Ascending aorta (tissue), 2 donors: ENCODE measurements around the gene HSH2D. TPM values are rescaled to one million over a fixed set of nuclear protein-coding genes. Genes with fewer than 3 reads are reported as not detected.

Experiments used
- DNase-seq, 2 donors: peaks; one replicate each; pipeline ENCODE4 v3.0.0-alpha.2; 2019; ENCODE audit warnings: low spot score in 2 of 2
- H3K27ac ChIP-seq, 2 donors: fragments of 200-600 bp; sonication (generic); one replicate each; pipeline ENCODE4 v1.5.1; 2016 to 2017; ENCODE audit warnings: mild to moderate bottlenecking in 1 of 2
- H3K27me3 ChIP-seq: fragments of 200-600 bp; sonication (generic); one replicate; pipeline ENCODE4 v1.5.1; 2017
- H3K36me3 ChIP-seq, 2 donors: fragments of 200-600 bp; sonication (generic); one replicate each; pipeline ENCODE4 v1.5.1; 2016
- H3K4me1 ChIP-seq, 2 donors: fragments of 200-600 bp; sonication (generic); one replicate each; pipeline ENCODE4 v1.5.1; 2016 to 2017; ENCODE audit warnings: mild to moderate bottlenecking in 1 of 2
- H3K4me3 ChIP-seq, 2 donors: fragments of 200-600 bp; sonication (generic); one replicate each; pipeline ENCODE4 v1.5.1; 2016 to 2017; ENCODE audit warnings: mild to moderate bottlenecking in 1 of 2
- H3K9me3 ChIP-seq, 2 donors: fragments of 200-600 bp; sonication (generic); one replicate each; pipeline ENCODE4 v1.5.1; 2016
- CTCF ChIP-seq, 3 experiments: fragments of 200-600 bp in 2 of 3; fragments of 450-650 bp in 1 of 3; sonication (generic) in 2 of 3; IDR thresholded peaks; one replicate each; pipeline ENCODE4 v1.5.1; 2016 to 2019; ENCODE audit warnings: antibody characterized with exemption in 3 of 3, mild to moderate bottlenecking in 1 of 3, moderate library complexity in 1 of 3
- intact Hi-C: fragments of 100-400 bp; cut with DNase I; formaldehyde crosslinking; loops from one replicate; pipeline ENCODE4 v1.15.1; 2023
- total RNA-seq: library from RNA; depleted of rRNA; stranded (reverse); fragments of >200 nt; gene quantifications from one replicate; pipeline ENCODE4 v1.1.0, GENCODE V29; 2016

The HSH2D gene
- total RNA-seq, 1 donor from 2014 or later: not detected

GRCh38 chr19:16111909-16112752 is 31.4 kb upstream of the HSH2D start:
- peak overlapping the region; percentile 88 to 91 for H3K27ac ChIP-seq
- H3K27me3 ChIP-seq: no peaks in the 10 kb centered on the region
- TF ChIP-seq CTCF (IDR thresholded peaks at IDR 0.05): no peak
- H3K4me3 ChIP-seq: peak overlapping the region; percentile 96 to 97
- no peak for DNase-seq
- no peaks in the 10 kb centered on the region for H3K36me3 ChIP-seq
- H3K9me3 ChIP-seq: no peaks in the 10 kb centered on the region
- intact Hi-C loops: loop anchor here (1.0 to 5.0 kb wide), 6 partner anchors 48 to 275 kb away; partner anchors contain the start of genes AP1M1 and FAM32A
- peaks cover 16 to 22% of the 10 kb centered on the region in 2 donors for H3K4me1 ChIP-seq

- H3K9me3 ChIP-seq: no peaks in the 10 kb centered on the region
- H3K27ac ChIP-seq: peak overlapping the region in 1 of 2 donors; percentile 88
- TF ChIP-seq CTCF (IDR thresholded peaks at IDR 0.05): no peak
- H3K27me3 ChIP-seq: no peaks in the 10 kb centered on the region
- peaks cover 16 to 22% of the 10 kb centered on the region in 2 donors for H3K4me1 ChIP-seq
- peak overlapping the region in 1 of 2 donors; percentile 97 for H3K4me3 ChIP-seq
- no peak for DNase-seq
- intact Hi-C loops: loop anchor here (5.0 kb wide), 2 partner anchors 85 to 275 kb away; partner anchors contain the start of gene AP1M1
- peaks cover 0 to 2% of the 10 kb centered on the region in 2 donors for H3K36me3 ChIP-seq
Measured at GRCh38 chr19:16112778-16113177, 30.7 kb upstream of the HSH2D start.

GRCh38 chr19:16113727-16114126 is 29.8 kb upstream of the HSH2D start:
- peak overlapping the region in 1 of 2 donors; percentile 97 for H3K4me3 ChIP-seq
- no peak for DNase-seq
- H3K36me3 ChIP-seq: peaks cover 9 to 12% of the 10 kb centered on the region in 2 donors
- peaks cover 16 to 22% of the 10 kb centered on the region in 2 donors for H3K4me1 ChIP-seq
- TF ChIP-seq CTCF (IDR thresholded peaks at IDR 0.05): no peak
- no peaks in the 10 kb centered on the region for H3K9me3 ChIP-seq
- no peaks in the 10 kb centered on the region for H3K27me3 ChIP-seq
- intact Hi-C loops: loop anchor here (5.0 kb wide), 2 partner anchors 84 to 276 kb away; partner anchors contain the start of gene AP1M1
- H3K27ac ChIP-seq: no peak overlapping the region

- DNase-seq: no peak
- Histone ChIP-seq H3K36me3 (peaks cover 24 to 26% of the 10 kb centered on the region in 2 donors), H3K4me3 (no peak overlapping the region), H3K27me3 (no peaks in the 10 kb centered on the region), H3K9me3 (no peaks in the 10 kb centered on the region), H3K4me1 (peaks cover 16 to 22% of the 10 kb centered on the region in 2 donors), H3K27ac (no peak overlapping the region)
- TF ChIP-seq CTCF (IDR thresholded peaks at IDR 0.05): no peak
- intact Hi-C loops: no loop called here
Measured at GRCh38 chr19:16115301-16116039, 28.0 kb upstream of the HSH2D start.

- H3K4me3 ChIP-seq: no peak overlapping the region
- intact Hi-C loops: no loop called here
- peaks cover 29 to 32% of the 10 kb centered on the region in 2 donors for H3K36me3 ChIP-seq
- DNase-seq: no peak
- no peak for TF ChIP-seq CTCF (IDR thresholded peaks at IDR 0.05)
- H3K27me3 ChIP-seq: no peaks in the 10 kb centered on the region
- peaks cover 13 to 22% of the 10 kb centered on the region in 2 donors for H3K4me1 ChIP-seq
- H3K9me3 ChIP-seq: no peaks in the 10 kb centered on the region
- no peak overlapping the region for H3K27ac ChIP-seq
Measured at GRCh38 chr19:16116067-16116466, 27.4 kb upstream of the HSH2D start.
